B cell (primary cell): ENCODE data around the gene TMEM131L. TPM values are rescaled to one million over a fixed set of nuclear protein-coding genes. Genes with fewer than 3 reads are reported as not detected.

ENCODE experiments used
- ATAC-seq: fragments of 200-7000 bp; cut with Tn5 transposase; one replicate; pipeline ENCODE4 v1.10.0; 2021; ENCODE audit warnings: low read depth, mild to moderate bottlenecking, moderate number of reproducible peaks, moderate library complexity
- CTCF ChIA-PET: fragments of 350-600 bp; sonication (Branson Sonifier 250); formaldehyde crosslinking; loops from one replicate; lab custom pipeline; 2021; ENCODE audit warnings: antibody characterized with exemption, inconsistent platforms; lab: Charles Lee
- POLR2A ChIA-PET: fragments of 350-600 bp; sonication (Branson Sonifier 250); formaldehyde crosslinking; loops from one replicate; lab custom pipeline; 2021; ENCODE audit warnings: antibody characterized with exemption; lab: Charles Lee
- DNase-seq: peaks from one replicate; pipeline ENCODE4 v3.0.0; 2013
- H2AFZ ChIP-seq: 2 replicates; pipeline ENCODE4 v1.6.1; 2012; ENCODE audit warnings: mild to moderate bottlenecking, low read depth, low read length; ENCODE audit not compliant: insufficient read depth, poor library complexity, severe bottlenecking
- H3K27ac ChIP-seq, 2 donors: 1 replicate in 1 of 2; 2 replicates in 1 of 2; pipeline ENCODE4 v1.5.1; 2012 to 2013; ENCODE audit warnings: low read length in 2 of 2, mild to moderate bottlenecking in 2 of 2, moderate library complexity in 1 of 2
- H3K27me3 ChIP-seq, 4 experiments: fragments of 200-600 bp in 1 of 4; sonication (generic) in 1 of 4; replicated peaks in 1 of 4; 1 replicate in 2 of 4; 2 replicates in 2 of 4; pipeline versions ENCODE4 v1.6.1 to v1.7.0; 2013 to 2016; ENCODE audit warnings: low read length in 3 of 4, mild to moderate bottlenecking in 2 of 4, mixed read lengths in 1 of 4, moderate library complexity in 1 of 4; ENCODE audit not compliant: insufficient read depth in 4 of 4, control insufficient read depth in 3 of 4; ENCODE audit errors: control extremely low read depth in 1 of 4
- H3K36me3 ChIP-seq, 2 experiments: replicated peaks in 1 of 2; 1 replicate in 1 of 2; 2 replicates in 1 of 2; pipeline versions ENCODE4 v1.6.1 to v1.7.1; 2013; ENCODE audit warnings: low read length in 1 of 2; ENCODE audit not compliant: insufficient read depth in 2 of 2, control insufficient read depth in 1 of 2; ENCODE audit errors: control extremely low read depth in 1 of 2, extremely low read depth in 1 of 2
- H3K4me1 ChIP-seq, 2 donors: fragments of 200-600 bp in 1 of 2; sonication (generic) in 1 of 2; 1 replicate in 1 of 2; 2 replicates in 1 of 2; pipeline versions ENCODE4 v1.5.1 to v1.6.1; 2013 to 2017; ENCODE audit warnings: low read length in 2 of 2; ENCODE audit not compliant: control insufficient read depth in 2 of 2, insufficient read depth in 2 of 2
- H3K4me2 ChIP-seq: replicated peaks from 2 replicates; pipeline ENCODE3; 2012; ENCODE audit warnings: mild to moderate bottlenecking, low read depth, low read length; ENCODE audit not compliant: poor library complexity, severe bottlenecking
- H3K4me3 ChIP-seq, 5 experiments: fragments of 200-600 bp in 1 of 5; sonication (generic) in 1 of 5; 1 replicate in 3 of 5; 2 replicates in 2 of 5; pipeline versions ENCODE4 v1.5.1 to v1.7.0; 2011 to 2016; ENCODE audit warnings: low read length in 4 of 5, mild to moderate bottlenecking in 4 of 5, low read depth in 2 of 5, control low read depth in 1 of 5, moderate library complexity in 1 of 5; ENCODE audit not compliant: insufficient read depth in 1 of 5; ENCODE audit errors: control extremely low read depth in 1 of 5, extremely low read depth in 1 of 5
- H3K79me2 ChIP-seq: fragments of 200-600 bp; sonication (generic); one replicate; pipeline ENCODE4 v1.6.0; 2016; ENCODE audit warnings: low read length; ENCODE audit not compliant: control insufficient read depth, insufficient read depth
- H3K9ac ChIP-seq: fragments of 200-600 bp; sonication (generic); 2 replicates; pipeline ENCODE4 v1.6.1; 2017; ENCODE audit warnings: mild to moderate bottlenecking, low read length, moderate library complexity
- H3K9me3 ChIP-seq, 3 donors: one replicate each; pipeline versions ENCODE4 v1.6.1 to v1.7.1; 2013; ENCODE audit warnings: low read length in 2 of 3; ENCODE audit not compliant: control insufficient read depth in 2 of 3, insufficient read depth in 1 of 3; ENCODE audit errors: control extremely low read depth in 1 of 3
- H4K20me1 ChIP-seq: 2 replicates; pipeline ENCODE4 v1.6.0; 2012; ENCODE audit warnings: mild to moderate bottlenecking, low read length; ENCODE audit not compliant: insufficient read depth, control insufficient read depth, poor library complexity, severe bottlenecking
- H3K27ac Mint-ChIP-seq: one replicate; pipeline ENCODE4 v1.8.0; 2021; ENCODE audit warnings: mixed read lengths
- H3K27me3 Mint-ChIP-seq: one replicate; pipeline ENCODE4 v1.8.0; 2021; ENCODE audit warnings: mixed read lengths
- H3K4me1 Mint-ChIP-seq: one replicate; pipeline ENCODE4 v1.8.0; 2021; ENCODE audit warnings: mixed read lengths
- H3K4me3 Mint-ChIP-seq: one replicate; pipeline ENCODE4 v1.8.0; 2021; ENCODE audit warnings: mixed read lengths
- H3K9me3 Mint-ChIP-seq: one replicate; pipeline ENCODE4 v1.8.0; 2022; ENCODE audit warnings: mixed read lengths; ENCODE audit not compliant: insufficient read depth
- EZH2 ChIP-seq: IDR thresholded peaks from 2 replicates; pipeline ENCODE4 v1.6.1; 2012; ENCODE audit warnings: borderline replicate concordance, low read depth, mild to moderate bottlenecking, moderate library complexity, low read length; ENCODE audit not compliant: insufficient read depth, poor library complexity, severe bottlenecking
- WGBS: methylation state at CpG from one replicate; pipeline ENCODE4 v1.1.5; 2013; ENCODE audit warnings: missing lambda C conversion rate; ENCODE audit not compliant: insufficient coverage; 5-methylcytosine and 5-hydroxymethylcytosine counted together
- intact Hi-C: fragments of 100-400 bp; cut with micrococcal nuclease; formaldehyde crosslinking; loops from one replicate; pipeline ENCODE4 v1.10.0; 2022
- polyA plus RNA-seq: library from polyadenylated mRNA; depleted of rRNA; stranded (reverse); fragments of >200 nt; gene quantifications from 2 replicates; pipeline ENCODE4 v1.2.3, GENCODE V29; 2012
- total RNA-seq, 2 donors: library from RNA; stranded (reverse); fragments of 120-200 nt in 1 of 2; gene quantifications; 1 replicate in 1 of 2; 2 replicates in 1 of 2; pipeline versions ENCODE4 v1.2.3 to v1.2.4, GENCODE V29; 2013 to 2022
- TF ChIP-seq, protein P1 (sequence below): fragments of 200-600 bp; IDR thresholded peaks from one replicate; pipeline ENCODE4 v1.8.0; 2022; ENCODE audit warnings: antibody characterized with exemption, mild to moderate bottlenecking

TMEM131L gene
- total and polyA plus RNA-seq, 2 donors (not counting 1 experiment from before 2014, with no cell fraction given): 56.4 to 120 TPM

DNA sequence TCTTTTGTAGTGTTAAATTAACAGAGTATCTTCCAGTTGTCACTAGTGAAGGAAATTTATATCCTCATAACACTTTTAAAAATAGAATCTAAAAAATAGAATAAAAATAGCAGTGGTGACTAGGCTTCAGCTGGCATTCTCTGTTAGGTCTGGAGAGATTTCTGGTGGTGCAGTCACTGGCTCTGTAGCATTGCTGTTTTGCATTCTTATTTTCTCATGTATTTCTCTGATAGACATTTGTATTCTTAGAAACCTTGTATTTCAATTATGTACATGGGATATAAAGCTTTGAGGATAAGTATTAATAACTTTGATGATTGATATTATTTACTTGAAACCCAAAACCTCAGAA, 87.6 kb downstream of the TMEM131L start:
- CTCF ChIA-PET: interaction anchor here (0.6 to 1.1 kb wide), 2 partner anchors 14 to 18 kb away, joined by 3 to 4 read pairs; no protein-coding TSS in a partner anchor
- Histone ChIP-seq H4K20me1 (peaks cover 88% of the 10 kb centered on the region), H3K9ac (no peak overlapping the region), H3K4me3 (no peak overlapping the region), H3K36me3 (peaks cover 4 to 66% of the 10 kb centered on the region in 2 experiments), H3K27ac (peak overlapping the region in 1 of 2 donors; percentile 3), H3K9me3 (no peaks in the 10 kb centered on the region), H3K79me2 (peaks cover 92% of the 10 kb centered on the region), H3K4me2 (no peak overlapping the region), H2AFZ (no peak overlapping the region), H3K27me3 (no peaks in the 10 kb centered on the region), H3K4me1 (peaks cover 4 to 6% of the 10 kb centered on the region in 2 donors)
- intact Hi-C loops: no loop called here
- Mint-ChIP-seq H3K9me3 (no peaks in the 10 kb centered on the region), H3K27ac (no peak overlapping the region), H3K4me3 (no peak overlapping the region), H3K27me3 (no peaks in the 10 kb centered on the region), H3K4me1 (peaks cover 22% of the 10 kb centered on the region)
- no peak for ATAC-seq
- POLR2A ChIA-PET: interaction anchor here (0.6 kb wide), 1 partner anchor 85 kb away, joined by 3 read pairs; no protein-coding TSS in a partner anchor
- no peak for TF ChIP-seq EZH2
- TF ChIP-seq, protein P1, sequence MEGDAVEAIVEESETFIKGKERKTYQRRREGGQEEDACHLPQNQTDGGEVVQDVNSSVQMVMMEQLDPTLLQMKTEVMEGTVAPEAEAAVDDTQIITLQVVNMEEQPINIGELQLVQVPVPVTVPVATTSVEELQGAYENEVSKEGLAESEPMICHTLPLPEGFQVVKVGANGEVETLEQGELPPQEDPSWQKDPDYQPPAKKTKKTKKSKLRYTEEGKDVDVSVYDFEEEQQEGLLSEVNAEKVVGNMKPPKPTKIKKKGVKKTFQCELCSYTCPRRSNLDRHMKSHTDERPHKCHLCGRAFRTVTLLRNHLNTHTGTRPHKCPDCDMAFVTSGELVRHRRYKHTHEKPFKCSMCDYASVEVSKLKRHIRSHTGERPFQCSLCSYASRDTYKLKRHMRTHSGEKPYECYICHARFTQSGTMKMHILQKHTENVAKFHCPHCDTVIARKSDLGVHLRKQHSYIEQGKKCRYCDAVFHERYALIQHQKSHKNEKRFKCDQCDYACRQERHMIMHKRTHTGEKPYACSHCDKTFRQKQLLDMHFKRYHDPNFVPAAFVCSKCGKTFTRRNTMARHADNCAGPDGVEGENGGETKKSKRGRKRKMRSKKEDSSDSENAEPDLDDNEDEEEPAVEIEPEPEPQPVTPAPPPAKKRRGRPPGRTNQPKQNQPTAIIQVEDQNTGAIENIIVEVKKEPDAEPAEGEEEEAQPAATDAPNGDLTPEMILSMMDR: no peak
- DNase-seq: no peak

DNA sequence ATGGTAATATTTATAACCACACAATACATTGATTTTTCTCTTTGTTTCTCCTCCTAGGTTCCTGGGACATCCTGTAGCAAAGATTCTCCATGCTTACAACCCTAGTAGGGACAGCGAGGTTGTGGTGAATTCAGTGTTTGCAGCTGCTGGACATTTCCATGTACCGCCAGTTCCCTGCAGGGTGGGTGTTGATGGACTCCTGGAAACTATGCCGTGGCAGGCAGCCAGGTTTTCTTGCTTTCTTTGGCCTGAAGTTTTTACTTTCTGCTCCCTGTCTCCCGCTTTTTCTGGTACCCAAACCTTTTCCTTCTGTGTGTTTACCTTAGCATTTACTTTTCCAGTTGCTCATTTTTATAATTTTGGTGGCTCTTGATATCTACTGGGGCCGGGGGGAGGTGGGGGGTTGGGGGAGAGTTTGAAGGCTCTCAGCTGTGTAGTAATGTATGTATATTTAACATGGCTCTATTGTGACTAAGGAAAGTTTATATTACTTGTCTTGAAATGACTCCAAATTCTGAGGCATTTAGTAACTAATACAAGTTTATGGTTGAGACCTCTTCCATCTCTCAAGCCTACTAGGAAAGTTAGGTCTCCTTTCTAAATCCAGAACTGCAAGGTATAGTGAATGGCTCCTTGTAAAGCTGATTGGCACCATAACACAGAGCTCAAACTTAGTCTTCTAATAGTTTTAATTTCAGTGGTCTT, 89.7 kb downstream of the TMEM131L start:
- Mint-ChIP-seq H3K4me3 (no peak overlapping the region), H3K9me3 (peaks cover 4% of the 10 kb centered on the region), H3K27me3 (no peaks in the 10 kb centered on the region), H3K27ac (peak overlapping the region; percentile 15), H3K4me1 (peaks cover 27% of the 10 kb centered on the region)
- TF ChIP-seq EZH2: no peak
- TF ChIP-seq, protein P1: no peak
- Histone ChIP-seq H3K4me3 (no peak overlapping the region), H2AFZ (no peak overlapping the region), H3K79me2 (peaks cover 97% of the 10 kb centered on the region), H3K4me1 (peaks cover 0 to 2% of the 10 kb centered on the region in 2 donors), H4K20me1 (peaks cover 93% of the 10 kb centered on the region), H3K9ac (no peak overlapping the region), H3K9me3 (peaks cover 0 to 1% (median 0%) of the 10 kb centered on the region in 3 donors), H3K27ac (peak overlapping the region in 1 of 2 donors; percentile 57), H3K36me3 (peaks cover 18 to 78% of the 10 kb centered on the region in 2 experiments), H3K27me3 (no peaks in the 10 kb centered on the region), H3K4me2 (no peak overlapping the region)
- POLR2A ChIA-PET: interaction anchor here (1.5 kb wide), 1 partner anchor 88 kb away, joined by 3 read pairs; no protein-coding TSS in a partner anchor
- WGBS: 100% methylated on average over 2 of the region's 5 CpGs
- no peak for DNase-seq
- CTCF ChIA-PET: interaction anchor here (1.4 kb wide), 1 partner anchor 25 kb away, joined by 3 read pairs; no protein-coding TSS in a partner anchor
- intact Hi-C loops: no loop called here
- ATAC-seq: no peak
